Stomach (tissue), 9 donors: ENCODE results near the gene PRKCD. TPM values are rescaled to one million over a fixed set of nuclear protein-coding genes. Genes with fewer than 3 reads are reported as not detected.

ENCODE experiments used
- DNase-seq, 2 donors: peaks; one replicate each; pipeline versions ENCODE4 v3.0.0 to v3.0.0-alpha.2; 2013 to 2019
- H3K27ac ChIP-seq, 5 donors: fragments of 200-600 bp in 4 of 5; sonication (generic) in 4 of 5; one replicate each; pipeline ENCODE4 v1.5.1; 2013 to 2019; ENCODE audit warnings: mild to moderate bottlenecking in 1 of 5, moderate library complexity in 1 of 5
- H3K27me3 ChIP-seq, 3 donors: fragments of 200-600 bp; sonication (generic); one replicate each; pipeline ENCODE4 v1.5.1; 2017 to 2019; ENCODE audit warnings: mixed run types in 1 of 3
- H3K36me3 ChIP-seq, 4 donors: fragments of 200-600 bp; sonication (generic); 1 replicate in 3 of 4; 2 replicates in 1 of 4; pipeline ENCODE4 v1.5.1; 2016 to 2019
- H3K4me1 ChIP-seq, 4 donors: fragments of 200-600 bp; sonication (generic); one replicate each; pipeline ENCODE4 v1.5.1; 2016 to 2019
- H3K4me3 ChIP-seq, 4 donors: fragments of 200-600 bp; sonication (generic) in 3 of 4; one replicate each; pipeline ENCODE4 v1.5.1; 2016 to 2019; ENCODE audit warnings: mild to moderate bottlenecking in 1 of 4
- H3K9me3 ChIP-seq, 4 donors: fragments of 200-600 bp; sonication (generic); one replicate each; pipeline ENCODE4 v1.5.1; 2016 to 2019
- EP300 ChIP-seq: sonication (generic); formaldehyde crosslinking; IDR thresholded peaks from one replicate; pipeline ENCODE4 v1.6.1; 2017; ENCODE audit warnings: antibody characterized with exemption
- POLR2A ChIP-seq, 4 donors: fragments of 450-650 bp; IDR thresholded peaks; one replicate each; pipeline ENCODE4 v1.6.1; 2016; ENCODE audit warnings: antibody characterized with exemption in 4 of 4, control low read depth in 2 of 4, mild to moderate bottlenecking in 1 of 4, moderate library complexity in 1 of 4
- POLR2AphosphoS5 ChIP-seq, 3 donors: sonication (generic); formaldehyde crosslinking; IDR thresholded peaks; one replicate each; pipeline ENCODE4 v1.6.1; 2016; ENCODE audit warnings: antibody characterized with exemption in 3 of 3
- WGBS, 5 donors: extraction: QIAGEN DNeasy Blood & Tissue Kit in 3 of 5; methylation state at CpG; one replicate each; pipeline versions ENCODE4 v1.1.5 to v1.1.7; 2013 to 2018; 5-methylcytosine and 5-hydroxymethylcytosine counted together
- intact Hi-C: fragments of 100-400 bp; cut with DNase I; formaldehyde crosslinking; loops from one replicate; pipeline ENCODE4 v1.15.1; 2023; ENCODE audit warnings: low total_unique reads
- polyA plus RNA-seq, 3 donors: library from polyadenylated mRNA; stranded (reverse); fragments of 200-250 nt; gene quantifications; one replicate each; pipeline ENCODE4 v1.2.3, GENCODE V29; 2013
- total RNA-seq, 5 donors: library from RNA; depleted of rRNA; stranded (reverse); fragments of >200 nt; gene quantifications; one replicate each; pipeline versions ENCODE4 v1.1.0 to v1.2.3, GENCODE V29; 2014 to 2016
- TF ChIP-seq, protein P1 (sequence below), 7 experiments: fragments of 450-650 bp in 4 of 7; fragments of 200-600 bp in 3 of 7; sonication (generic) in 3 of 7; IDR thresholded peaks; one replicate each; pipeline ENCODE4 v1.5.1; 2016 to 2019; ENCODE audit warnings: antibody characterized with exemption in 7 of 7, control low read depth in 2 of 7, mild to moderate bottlenecking in 1 of 7
- donor health status: healthy with polysubstance abuse.
- donor health status: Bipolar disorder and iron deficiency.
- donor health status: healthy.

Gene PRKCD
- total and polyA plus RNA-seq, 8 donors = 15.6 to 117 (median 37.2) TPM

DNA sequence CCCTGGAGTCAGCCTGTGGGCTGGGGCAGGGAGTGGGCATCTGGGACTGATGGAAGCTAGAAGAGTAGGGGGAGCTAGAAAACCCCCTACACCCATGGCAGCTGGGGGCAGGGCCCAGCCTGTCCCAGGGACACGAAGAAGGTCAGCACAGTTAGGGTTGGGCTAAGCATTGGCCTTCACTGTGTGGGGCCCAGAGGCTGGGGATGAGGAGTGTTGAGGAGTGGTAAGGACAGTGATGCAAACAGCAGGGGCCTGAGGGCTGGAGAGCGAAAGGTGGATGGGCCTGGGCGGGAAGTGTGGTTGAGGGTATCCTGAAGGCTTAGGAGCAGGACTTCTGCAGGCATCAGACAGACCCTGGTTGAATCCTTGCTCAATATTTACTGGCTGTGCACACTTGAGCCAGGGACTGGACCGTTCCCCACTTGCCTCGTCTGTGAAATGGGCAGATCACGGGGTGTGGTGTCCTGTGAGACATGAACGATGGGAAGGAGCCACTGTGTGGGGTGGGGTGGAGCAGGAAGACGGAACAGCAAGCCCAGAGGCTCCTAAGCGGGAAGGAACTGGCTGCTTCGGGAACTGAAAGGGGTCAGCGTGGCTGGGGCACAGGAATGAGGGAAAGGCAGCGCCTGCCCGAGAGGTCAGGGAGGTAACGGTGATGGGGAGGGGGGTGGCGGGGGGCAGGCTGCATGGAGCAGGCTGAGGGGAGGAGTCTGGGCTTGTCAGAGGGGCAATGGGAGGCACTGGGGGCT is 7.3 kb downstream of the PRKCD start:
- intact Hi-C loops = no loop called here
- DNase-seq = no peak
- peak overlapping the region in 2 of 4 donors; percentile 13 to 31 for H3K4me3 ChIP-seq

DNA sequence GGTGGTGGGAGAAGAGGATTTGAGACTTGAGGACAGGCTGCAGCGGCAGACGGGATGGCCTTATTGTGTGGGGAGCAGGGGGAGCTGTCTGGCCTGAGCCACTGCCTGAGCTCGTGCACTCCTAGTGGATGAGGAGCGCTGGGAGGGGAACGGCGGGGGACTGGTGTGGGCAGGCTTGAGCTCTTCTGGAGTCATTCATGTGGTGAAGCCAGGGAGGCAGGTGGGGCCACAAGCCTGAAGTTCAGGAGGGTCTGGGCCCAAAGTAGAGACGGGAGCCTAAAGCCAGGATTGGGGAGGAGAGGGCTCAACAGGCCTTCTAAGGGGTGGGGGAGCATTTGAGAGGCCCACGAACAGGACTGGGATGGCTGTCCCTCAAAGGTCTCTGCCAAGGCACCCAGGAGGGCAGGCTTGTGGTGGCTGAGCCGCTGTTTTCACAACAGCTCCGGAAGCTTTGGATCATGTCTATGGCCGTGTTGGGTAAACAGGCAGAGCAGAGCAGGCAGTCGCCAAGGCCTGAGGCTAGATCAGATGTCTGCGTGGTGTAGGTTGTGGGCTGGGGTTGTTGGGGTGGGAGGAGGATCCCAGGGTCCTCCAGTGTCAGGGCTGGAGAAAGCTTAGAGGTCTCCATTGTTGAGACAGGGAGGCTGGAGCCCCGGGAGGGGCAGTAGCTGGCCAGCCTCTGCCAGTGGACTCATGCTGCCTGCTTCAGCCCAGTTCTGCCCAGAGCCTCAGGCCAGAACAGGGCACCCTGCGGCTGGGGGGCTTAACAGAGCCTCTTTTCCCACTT is 8.2 kb downstream of the PRKCD start:
- no peak for DNase-seq
- intact Hi-C loops = no loop called here
- Histone ChIP-seq H3K36me3 (peaks cover 8 to 33% (median 24%) of the 10 kb centered on the region in 4 donors), H3K9me3 (no peaks in the 10 kb centered on the region), H3K4me3 (peak overlapping the region in 2 of 4 donors; percentile 13 to 31), H3K27me3 (no peaks in the 10 kb centered on the region), H3K27ac (peak overlapping the region; percentile 15 to 77 (median 62)), H3K4me1 (peaks cover 67 to 99% (median 93%) of the 10 kb centered on the region in 4 donors)
- TF ChIP-seq EP300 = no peak
- TF ChIP-seq POLR2AphosphoS5 (IDR thresholded peaks at IDR 0.05) = no peak
- TF ChIP-seq, protein P1, sequence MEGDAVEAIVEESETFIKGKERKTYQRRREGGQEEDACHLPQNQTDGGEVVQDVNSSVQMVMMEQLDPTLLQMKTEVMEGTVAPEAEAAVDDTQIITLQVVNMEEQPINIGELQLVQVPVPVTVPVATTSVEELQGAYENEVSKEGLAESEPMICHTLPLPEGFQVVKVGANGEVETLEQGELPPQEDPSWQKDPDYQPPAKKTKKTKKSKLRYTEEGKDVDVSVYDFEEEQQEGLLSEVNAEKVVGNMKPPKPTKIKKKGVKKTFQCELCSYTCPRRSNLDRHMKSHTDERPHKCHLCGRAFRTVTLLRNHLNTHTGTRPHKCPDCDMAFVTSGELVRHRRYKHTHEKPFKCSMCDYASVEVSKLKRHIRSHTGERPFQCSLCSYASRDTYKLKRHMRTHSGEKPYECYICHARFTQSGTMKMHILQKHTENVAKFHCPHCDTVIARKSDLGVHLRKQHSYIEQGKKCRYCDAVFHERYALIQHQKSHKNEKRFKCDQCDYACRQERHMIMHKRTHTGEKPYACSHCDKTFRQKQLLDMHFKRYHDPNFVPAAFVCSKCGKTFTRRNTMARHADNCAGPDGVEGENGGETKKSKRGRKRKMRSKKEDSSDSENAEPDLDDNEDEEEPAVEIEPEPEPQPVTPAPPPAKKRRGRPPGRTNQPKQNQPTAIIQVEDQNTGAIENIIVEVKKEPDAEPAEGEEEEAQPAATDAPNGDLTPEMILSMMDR (IDR thresholded peaks at IDR 0.05) = no peak
- TF ChIP-seq POLR2A (IDR thresholded peaks at IDR 0.05) = no peak
- WGBS, 5 donors = 44 to 70% (median 57%) methylated on average over 13 to 15 of the region's 15 CpGs

More for the DNA sequence above, 7.3 kb downstream of the PRKCD start:
- Histone ChIP-seq H3K9me3 (no peaks in the 10 kb centered on the region), H3K36me3 (peaks cover under 1 to 24% (median 15%) of the 10 kb centered on the region in 4 donors), H3K27me3 (no peaks in the 10 kb centered on the region), H3K27ac (peak overlapping the region in 4 of 5 donors; percentile 21 to 77 (median 66)), H3K4me1 (peaks cover 70 to 99% (median 93%) of the 10 kb centered on the region in 4 donors)
- TF ChIP-seq POLR2AphosphoS5 (IDR thresholded peaks at IDR 0.05) (no peak), POLR2A (IDR thresholded peaks at IDR 0.05) (no peak), EP300 (no peak)
- TF ChIP-seq, protein P1 (IDR thresholded peaks at IDR 0.05) = no peak
- WGBS, 5 donors = 65 to 81% (median 73%) methylated on average over 15 of the region's 15 CpGs

DNA sequence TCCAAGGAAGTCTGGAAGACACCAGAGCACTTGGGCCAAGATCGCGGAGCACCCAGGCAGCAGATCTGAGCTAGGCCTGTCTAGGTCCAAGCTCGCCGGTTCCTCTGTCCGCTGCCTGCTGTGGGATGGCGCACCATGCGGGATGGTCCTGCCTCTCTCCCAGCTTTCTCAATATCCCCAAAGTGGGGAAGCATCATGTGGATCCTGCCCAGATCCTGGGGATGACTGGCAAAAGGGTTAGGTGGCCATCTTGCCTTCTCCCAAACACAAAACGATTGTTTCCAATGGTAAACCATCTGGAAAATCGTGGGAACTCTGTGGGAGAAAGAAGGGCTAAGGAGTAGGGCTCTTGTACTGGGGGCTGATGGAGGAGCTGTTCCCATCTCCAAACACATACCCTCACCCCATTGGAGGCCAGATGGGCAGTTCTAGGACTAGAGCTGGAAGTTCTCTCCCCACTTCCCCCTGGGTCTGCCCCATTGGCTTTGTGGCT is 8.9 kb downstream of the PRKCD start:
- intact Hi-C loops = no loop called here
- Histone ChIP-seq H3K27ac (peak overlapping the region in 4 of 5 donors; percentile 43 to 77 (median 66)), H3K27me3 (no peaks in the 10 kb centered on the region), H3K36me3 (peaks cover 12 to 39% (median 30%) of the 10 kb centered on the region in 4 donors), H3K4me3 (peak overlapping the region in 2 of 4 donors; percentile 13 to 31), H3K9me3 (no peaks in the 10 kb centered on the region), H3K4me1 (peaks cover 64 to 97% (median 91%) of the 10 kb centered on the region in 4 donors)
- 88 to 94% (median 93%) methylated on average over 9 of the region's 9 CpGs for WGBS, 5 donors
- DNase-seq = no peak
- TF ChIP-seq, protein P1 (IDR thresholded peaks at IDR 0.05) = no peak
- no peak for TF ChIP-seq POLR2AphosphoS5 (IDR thresholded peaks at IDR 0.05)
- no peak for TF ChIP-seq EP300
- no peak for TF ChIP-seq POLR2A (IDR thresholded peaks at IDR 0.05)
